Psoas muscle (tissue), 8 donors: ENCODE measurements around the gene SLC7A8. TPM values are rescaled to one million over a fixed set of nuclear protein-coding genes. Genes with fewer than 3 reads are reported as not detected.

Source experiments
- ATAC-seq, 4 donors: fragments of 200-7000 bp; cut with Tn5 transposase; one replicate each; pipeline ENCODE4 v1.9.1; 2020; ENCODE audit warnings: moderate library complexity in 3 of 4, mild to moderate bottlenecking in 2 of 4
- DNase-seq, 2 donors: peaks; one replicate each; pipeline ENCODE4 v3.0.0-alpha.2; 2020
- H3K27ac ChIP-seq: fragments of 200-600 bp; one replicate; pipeline ENCODE4 v1.8.0; 2022
- H3K27me3 ChIP-seq, 3 donors: fragments of 200-600 bp in 1 of 3; one replicate each; pipeline versions ENCODE4 v1.6.1 to v1.8.0; 2013 to 2022; ENCODE audit warnings: low read length in 2 of 3, mild to moderate bottlenecking in 2 of 3, moderate library complexity in 1 of 3; ENCODE audit not compliant: insufficient read depth in 3 of 3
- H3K36me3 ChIP-seq, 2 donors: fragments of 200-600 bp in 1 of 2; one replicate each; pipeline versions ENCODE4 v1.6.1 to v1.8.0; 2013 to 2022; ENCODE audit warnings: low read depth in 1 of 2, mild to moderate bottlenecking in 1 of 2, moderate library complexity in 1 of 2; ENCODE audit not compliant: insufficient read depth in 1 of 2
- H3K4me1 ChIP-seq: fragments of 200-600 bp; one replicate; pipeline ENCODE4 v1.8.0; 2022
- H3K4me3 ChIP-seq: fragments of 200-600 bp; one replicate; pipeline ENCODE4 v1.8.0; 2022; ENCODE audit warnings: mild to moderate bottlenecking
- H3K9me3 ChIP-seq: fragments of 200-600 bp; one replicate; pipeline ENCODE4 v1.8.0; 2022
- WGBS, 3 donors: extraction: QIAGEN DNeasy Blood & Tissue Kit; methylation state at CpG; one replicate each; pipeline versions ENCODE4 v1.1.6 to v1.1.7; 2013; 5-methylcytosine and 5-hydroxymethylcytosine counted together
- intact Hi-C, 2 donors: fragments of 100-400 bp; cut with DNase I; formaldehyde crosslinking; loops; one replicate each; pipeline versions ENCODE4 v1.11.0 to v1.14.2; 2022
- polyA plus RNA-seq, 3 donors: library from polyadenylated mRNA; stranded (reverse); fragments of 200-250 nt; gene quantifications; one replicate each; pipeline ENCODE4 v1.2.3, GENCODE V29; 2013
- total RNA-seq, 4 donors: library from RNA; stranded (reverse); fragmentation: NEBNext Ultra II Directional in 2 of 4; extraction: Animal tissue kit (Norgen Biotek cat#: 25700) in 2 of 4; gene quantifications; one replicate each; pipeline versions ENCODE4 v1.2.1 to v1.2.4, GENCODE V29; 2021 to 2023
- TF ChIP-seq, protein P1 (sequence below): fragments of 200-600 bp; IDR thresholded peaks from one replicate; pipeline ENCODE4 v1.8.0; 2022; ENCODE audit warnings: antibody characterized with exemption
- donor health status: healthy with polysubstance abuse.
- donor health status: DM: no; HTN: no; CAD: no; lungs with moderate emphysema.
- donor health status: Bipolar disorder and iron deficiency.
- donor health status: healthy.
- donor health status: DM: yes; HTN: yes; CAD: no.
- donor health status: DM: no; HTN: no; CAD: no.
- donor health status: DM: no; HTN: no; CAD: no.
- donor health status: DM: yes; HTN: yes; CAD: no.

The SLC7A8 gene
- total and polyA plus RNA-seq, 7 donors = 7.5 to 72.6 (median 33.2) TPM

DNA sequence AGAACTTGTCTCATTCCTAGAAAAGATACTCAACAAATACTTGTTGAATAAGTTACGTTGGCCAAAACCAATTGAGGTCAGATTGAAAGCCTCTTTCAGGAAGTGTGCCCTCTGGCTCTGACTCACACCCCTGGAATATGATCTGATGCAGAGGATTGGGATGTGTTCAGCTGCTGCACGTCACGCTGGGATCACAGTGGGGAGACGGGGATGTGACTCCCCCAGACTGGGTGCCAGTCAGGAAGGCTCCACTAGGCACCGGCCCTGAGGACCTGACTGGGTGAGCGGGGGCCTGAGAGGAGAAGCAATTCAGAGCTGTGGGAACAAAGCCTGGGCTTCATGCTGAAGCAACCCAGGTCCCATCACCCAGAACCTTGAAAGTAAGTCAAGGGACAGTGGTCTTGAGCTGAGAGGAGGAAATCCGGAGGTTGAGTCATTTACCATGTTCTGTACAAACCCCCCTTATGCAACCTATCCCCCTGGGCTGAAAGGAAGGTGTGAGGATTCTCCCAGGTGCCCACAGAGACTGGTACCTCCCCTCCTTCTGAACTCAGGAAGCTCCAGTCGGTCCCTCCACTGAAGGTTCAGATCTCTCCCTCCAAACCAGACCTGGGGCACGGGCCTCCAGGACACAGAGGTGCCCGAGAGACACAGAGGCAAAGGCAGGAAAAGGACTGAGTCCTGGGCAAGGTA is 68.3 kb downstream of the SLC7A8 start:
- peak; percentile 52 to 66 for DNase-seq
- H3K27me3 ChIP-seq = peaks cover 0 to 7% (median 3%) of the 10 kb centered on the region in 3 donors
- intact Hi-C loops = loop anchor here in 1 of 2 donors (5.0 kb wide), 1 partner anchor 162 kb away; no protein-coding TSS in a partner anchor

DNA sequence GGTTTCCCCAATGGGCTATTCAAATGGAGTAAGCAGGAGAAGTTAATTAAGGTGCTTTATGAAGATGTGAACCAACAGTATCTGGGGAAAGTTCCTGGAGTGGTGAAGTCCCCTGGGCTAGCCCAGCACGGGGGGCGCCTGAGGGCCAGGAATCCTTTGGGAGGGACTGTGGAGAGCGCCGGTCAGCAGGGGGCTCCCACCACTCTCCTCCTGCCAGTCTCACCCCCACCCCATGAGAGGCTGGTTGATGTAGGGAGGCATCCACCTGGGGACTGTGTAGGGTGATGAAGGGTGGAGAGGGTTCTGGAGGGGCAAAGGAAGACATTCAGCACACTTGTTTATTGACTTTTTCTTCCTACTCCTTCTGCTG is 68.8 kb downstream of the SLC7A8 start:
- Histone ChIP-seq H3K27ac (no peak overlapping the region), H3K9me3 (no peaks in the 10 kb centered on the region), H3K36me3 (no peaks in the 10 kb centered on the region), H3K4me3 (no peak overlapping the region), H3K4me1 (peaks cover 8% of the 10 kb centered on the region), H3K27me3 (peaks cover 0 to 7% (median 3%) of the 10 kb centered on the region in 3 donors)
- no peak for DNase-seq
- intact Hi-C loops = loop anchor here in 1 of 2 donors (5.0 kb wide), 1 partner anchor 163 kb away; no protein-coding TSS in a partner anchor
- 52 to 63% (median 55%) methylated on average over 4 of the region's 4 CpGs for WGBS, 3 donors
- peak; percentile 3 to 24 (median 18) for ATAC-seq
- TF ChIP-seq, protein P1, sequence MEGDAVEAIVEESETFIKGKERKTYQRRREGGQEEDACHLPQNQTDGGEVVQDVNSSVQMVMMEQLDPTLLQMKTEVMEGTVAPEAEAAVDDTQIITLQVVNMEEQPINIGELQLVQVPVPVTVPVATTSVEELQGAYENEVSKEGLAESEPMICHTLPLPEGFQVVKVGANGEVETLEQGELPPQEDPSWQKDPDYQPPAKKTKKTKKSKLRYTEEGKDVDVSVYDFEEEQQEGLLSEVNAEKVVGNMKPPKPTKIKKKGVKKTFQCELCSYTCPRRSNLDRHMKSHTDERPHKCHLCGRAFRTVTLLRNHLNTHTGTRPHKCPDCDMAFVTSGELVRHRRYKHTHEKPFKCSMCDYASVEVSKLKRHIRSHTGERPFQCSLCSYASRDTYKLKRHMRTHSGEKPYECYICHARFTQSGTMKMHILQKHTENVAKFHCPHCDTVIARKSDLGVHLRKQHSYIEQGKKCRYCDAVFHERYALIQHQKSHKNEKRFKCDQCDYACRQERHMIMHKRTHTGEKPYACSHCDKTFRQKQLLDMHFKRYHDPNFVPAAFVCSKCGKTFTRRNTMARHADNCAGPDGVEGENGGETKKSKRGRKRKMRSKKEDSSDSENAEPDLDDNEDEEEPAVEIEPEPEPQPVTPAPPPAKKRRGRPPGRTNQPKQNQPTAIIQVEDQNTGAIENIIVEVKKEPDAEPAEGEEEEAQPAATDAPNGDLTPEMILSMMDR = no peak

More for the DNA sequence above, 68.3 kb downstream of the SLC7A8 start:
- no peak overlapping the region for H3K4me3 ChIP-seq
- H3K36me3 ChIP-seq = no peaks in the 10 kb centered on the region
- WGBS, 3 donors = 54 to 64% (median 54%) methylated on average over 10 of the region's 10 CpGs
- peaks cover 8% of the 10 kb centered on the region for H3K4me1 ChIP-seq
- H3K9me3 ChIP-seq = no peaks in the 10 kb centered on the region
- TF ChIP-seq, protein P1 = no peak
- ATAC-seq = peak; percentile 78 to 85 (median 80)
- H3K27ac ChIP-seq = no peak overlapping the region

DNA sequence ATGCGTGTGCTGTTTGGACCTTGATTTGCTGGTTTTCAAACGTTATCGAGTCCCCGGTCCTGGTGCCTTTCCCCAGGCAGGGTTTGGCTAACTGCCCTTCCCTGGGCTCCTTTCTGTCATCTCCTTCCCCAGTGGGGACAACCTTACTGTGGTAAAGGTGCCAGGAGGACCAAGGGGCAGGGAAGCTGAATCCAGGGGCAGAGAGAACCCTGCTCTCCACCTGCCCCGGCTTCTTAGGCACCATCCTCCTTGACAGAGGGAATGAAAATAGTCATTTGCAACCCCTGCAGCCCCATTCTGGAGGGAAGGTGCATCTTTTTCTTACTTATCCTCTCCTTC is 69.4 kb downstream of the SLC7A8 start:
- H3K36me3 ChIP-seq = no peaks in the 10 kb centered on the region
- peaks cover 0 to 7% (median 3%) of the 10 kb centered on the region in 3 donors for H3K27me3 ChIP-seq
- no peaks in the 10 kb centered on the region for H3K9me3 ChIP-seq
- DNase-seq (no peak), ATAC-seq (no peak)
- H3K4me1 ChIP-seq = peaks cover 8% of the 10 kb centered on the region
- TF ChIP-seq, protein P1 = no peak
- 68 to 74% (median 72%) methylated on average over 5 of the region's 5 CpGs for WGBS, 3 donors
- no peak overlapping the region for H3K27ac ChIP-seq
- H3K4me3 ChIP-seq = no peak overlapping the region
- intact Hi-C loops = no loop called here

DNA sequence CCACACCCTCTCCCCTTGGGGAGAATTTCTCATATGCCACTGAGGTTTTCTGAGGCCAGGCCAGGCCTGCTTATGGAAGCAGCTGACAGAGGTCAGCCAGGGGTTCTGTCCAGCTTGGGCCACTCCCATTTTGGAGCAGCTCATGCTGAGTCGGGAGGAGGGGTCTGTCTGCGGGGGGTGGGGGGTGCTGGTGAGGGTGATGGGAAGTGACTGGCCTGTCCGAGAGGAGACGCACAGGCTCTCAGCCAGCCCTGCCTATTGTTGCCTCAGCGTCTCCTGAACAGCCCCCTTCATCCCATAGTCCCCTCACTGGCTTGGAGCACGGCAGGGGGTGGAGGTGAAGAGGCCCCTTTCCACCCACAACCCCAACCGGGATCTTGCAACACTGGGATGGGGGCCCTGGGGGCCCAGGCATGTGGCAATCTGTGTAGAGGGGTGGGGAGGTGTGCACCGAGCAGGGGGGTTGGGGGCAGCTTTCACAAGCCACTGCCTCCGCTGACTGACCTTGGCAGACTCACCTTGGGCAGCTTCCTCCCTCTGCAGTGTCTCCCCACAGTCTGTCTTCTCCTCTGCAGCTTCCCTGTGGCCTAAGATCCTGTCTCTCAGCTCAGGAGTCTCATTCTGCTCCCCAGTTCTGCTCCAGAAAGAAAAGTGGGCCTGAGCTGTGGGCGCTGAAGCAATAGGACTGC is 69.9 kb downstream of the SLC7A8 start:
- Histone ChIP-seq H3K4me1 (peaks cover 8% of the 10 kb centered on the region), H3K4me3 (no peak overlapping the region), H3K27me3 (peaks cover 0 to 7% (median 3%) of the 10 kb centered on the region in 3 donors), H3K27ac (no peak overlapping the region), H3K36me3 (no peaks in the 10 kb centered on the region), H3K9me3 (no peaks in the 10 kb centered on the region)
- no peak for ATAC-seq
- TF ChIP-seq, protein P1 = no peak
- DNase-seq = no peak
- WGBS, 3 donors = 50 to 59% (median 52%) methylated on average over 8 to 10 of the region's 10 CpGs
- intact Hi-C loops = no loop called here
